ENCODE results near the gene EHD1.
"Not testable (repeated sequence)": the region's sequence is repeated elsewhere in the genome, so short reads cannot be mapped to it uniquely, and the experiment has no call there.

The EHD1 gene

DNA sequence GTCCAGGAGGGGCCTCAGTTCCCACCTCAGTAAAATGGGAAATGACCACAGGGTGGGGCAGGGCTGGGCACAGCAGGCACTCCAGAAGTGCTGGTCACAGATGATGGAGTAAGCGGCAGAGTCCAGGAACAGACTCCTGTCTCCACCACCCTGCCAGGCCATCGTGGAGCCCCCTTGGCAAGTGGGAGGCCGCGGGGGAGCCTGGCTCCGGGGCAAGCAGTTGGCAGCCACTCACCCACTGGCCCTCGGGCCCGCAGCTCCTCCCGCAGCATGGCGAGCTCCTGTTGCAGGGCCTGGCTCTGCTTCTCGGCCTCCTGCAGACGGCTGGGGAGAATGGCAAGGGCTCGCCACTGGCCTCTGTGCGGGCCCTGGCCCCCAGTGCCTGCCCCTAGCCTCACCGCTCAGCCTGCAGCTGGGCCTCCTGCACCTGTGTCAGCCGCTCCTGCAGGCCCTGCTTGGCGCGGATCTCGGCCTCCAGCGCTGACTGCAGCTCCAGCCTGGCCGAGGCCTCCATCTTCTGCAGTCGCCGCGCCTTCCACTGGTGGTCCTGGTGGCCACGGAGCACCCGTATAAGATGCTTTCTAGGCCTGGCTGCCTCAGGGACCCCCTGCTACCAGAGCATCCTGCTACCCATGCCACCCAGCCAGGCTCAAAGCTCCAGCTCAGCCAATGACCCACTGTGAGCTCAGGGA is 44.2 kb downstream of the EHD1 start:
- no peak for DNase-seq (ENCODE audit: insufficient read length, low spot score)
- FAIRE-seq = no peak

DNA sequence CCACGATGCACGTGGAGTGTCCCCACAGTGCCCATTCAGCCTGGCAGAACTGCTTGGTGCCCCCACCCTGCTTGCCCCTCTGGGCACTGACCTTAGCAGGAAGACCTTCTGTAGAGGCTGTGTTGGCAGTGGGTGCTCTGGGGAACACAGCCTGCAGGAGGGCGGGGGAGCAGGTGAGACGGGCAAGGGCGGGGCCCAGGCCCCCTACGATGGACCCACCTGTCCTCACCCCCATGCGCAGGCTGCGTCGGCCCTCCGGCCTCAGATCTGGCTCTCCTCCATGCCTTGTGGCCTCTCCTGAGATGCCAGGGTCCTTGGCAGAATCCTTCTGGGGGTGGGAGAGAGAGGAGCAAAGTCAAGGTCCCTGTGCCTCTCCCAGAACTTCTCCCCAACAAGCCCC is 44.9 kb downstream of the EHD1 start:
- FAIRE-seq = no peak
- no peak for DNase-seq (ENCODE audit: insufficient read length, low spot score)

DNA sequence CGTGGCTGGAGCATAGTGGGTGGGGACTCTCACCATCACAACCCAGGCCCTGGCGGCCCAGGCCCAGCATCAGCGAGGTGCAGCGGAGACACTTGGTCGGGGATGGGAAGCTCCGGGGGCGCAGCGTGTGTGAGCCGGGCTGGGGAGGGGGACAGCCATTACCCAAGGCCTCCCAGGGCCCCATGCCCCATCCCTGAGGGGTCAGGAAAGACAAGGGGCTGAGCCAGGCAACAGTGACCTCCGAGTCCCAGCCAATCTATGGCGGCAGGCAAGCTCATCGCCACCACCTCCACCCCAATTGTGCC is 45.3 kb downstream of the EHD1 start:
- no peak for DNase-seq (ENCODE audit: insufficient read length, low spot score)
- FAIRE-seq = no peak

DNA sequence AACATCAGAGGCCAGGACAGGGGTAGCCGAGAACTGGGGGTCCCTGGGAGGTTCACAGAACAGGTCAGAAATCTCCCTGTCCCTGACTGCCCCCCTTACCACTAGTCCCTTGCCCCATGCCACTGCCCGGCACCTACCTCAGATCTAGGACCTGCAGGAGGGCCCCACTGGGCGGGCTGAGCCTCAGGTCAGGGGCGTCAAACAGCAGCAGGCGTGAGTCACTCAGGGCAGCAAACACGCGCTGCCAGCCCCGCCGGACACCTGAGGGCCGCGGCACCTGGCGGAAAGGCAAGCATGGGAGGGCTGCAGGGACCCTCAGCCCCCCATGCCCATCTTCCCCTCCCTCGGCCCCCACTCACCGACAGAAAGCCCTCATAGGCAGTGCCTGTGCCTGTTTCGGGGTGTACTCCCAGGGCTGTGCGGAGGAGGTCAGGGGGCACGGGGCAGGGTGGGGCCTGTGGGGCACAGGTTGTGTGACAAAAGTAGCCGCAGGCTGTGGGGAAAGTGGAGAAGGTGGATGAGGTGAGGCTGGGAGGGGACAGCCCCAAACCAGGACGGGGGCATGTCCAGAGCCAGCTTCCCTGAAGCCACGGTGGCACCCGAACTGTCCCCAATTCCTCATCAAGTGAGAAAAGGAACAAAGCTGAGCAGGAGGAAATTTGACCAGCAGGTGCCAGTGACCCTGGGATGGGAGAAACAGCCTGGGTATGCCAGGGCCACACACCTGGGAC is 45.8 kb downstream of the EHD1 start:
- DNase-seq (ENCODE audit: insufficient read length, low spot score) = no peak
- FAIRE-seq = no peak

DNA sequence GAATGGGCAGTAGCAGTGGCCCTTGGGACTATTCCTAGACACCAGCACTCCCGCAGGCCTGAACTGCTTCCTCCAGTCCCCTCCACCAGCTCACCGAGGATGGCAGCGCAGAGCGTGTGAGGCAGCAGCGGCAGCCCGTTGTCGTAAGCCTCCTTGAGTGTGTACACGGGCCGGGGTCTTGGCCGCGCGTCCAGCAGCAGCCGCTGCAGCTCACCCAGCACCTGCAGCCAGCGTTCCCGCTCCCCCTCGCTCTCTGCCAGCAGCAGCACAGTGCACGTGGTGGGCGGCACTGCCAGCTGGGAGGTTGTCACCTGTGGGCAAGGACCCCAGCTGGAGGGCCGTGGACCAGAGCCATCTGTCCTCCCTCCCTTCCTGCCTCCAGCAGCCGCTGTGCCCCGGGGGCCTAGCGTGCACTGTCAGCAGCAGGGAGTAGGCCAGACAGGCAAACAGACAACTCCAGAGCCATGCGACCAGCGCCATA is 47.0 kb downstream of the EHD1 start:
- FAIRE-seq (no peak), DNase-seq (ENCODE audit: insufficient read length, low spot score) (no peak)

DNA sequence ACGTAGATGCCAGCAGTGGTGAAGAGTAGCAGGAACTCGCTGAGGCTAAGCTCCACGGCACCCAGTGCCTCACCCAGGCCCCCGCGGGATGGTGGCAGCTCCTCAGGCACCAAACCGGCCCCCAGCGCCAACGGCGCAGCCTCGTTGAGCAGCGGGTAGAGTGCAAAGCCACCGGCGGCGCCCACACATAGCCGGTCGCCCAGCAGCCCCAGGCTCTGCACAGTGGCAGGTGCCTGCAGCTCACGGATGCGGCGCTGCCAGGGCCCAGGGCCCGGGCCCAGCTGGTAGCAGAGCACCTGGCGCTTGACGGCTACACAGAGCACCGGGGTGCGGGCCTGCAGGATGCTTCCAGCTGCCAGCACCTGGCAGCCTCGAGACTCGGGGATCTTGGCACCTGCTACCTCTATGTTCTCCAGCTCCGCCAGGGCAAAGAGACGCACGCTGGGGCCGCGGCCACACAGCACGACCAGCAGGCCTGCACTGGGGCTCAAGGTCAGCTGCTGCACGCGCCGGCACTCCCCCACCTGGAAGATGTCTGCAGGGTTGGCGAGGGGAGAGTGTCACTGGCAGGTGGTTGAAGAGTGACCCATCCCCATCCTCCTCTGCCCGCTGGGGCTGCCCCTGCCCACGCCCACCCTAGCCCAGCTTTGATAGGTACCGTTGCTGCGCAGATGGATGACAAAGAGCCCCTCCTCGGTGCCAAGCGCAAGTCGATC is 48.7 kb downstream of the EHD1 start:
- no peak for DNase-seq (ENCODE audit: insufficient read length, low spot score)
- no peak for FAIRE-seq

DNA sequence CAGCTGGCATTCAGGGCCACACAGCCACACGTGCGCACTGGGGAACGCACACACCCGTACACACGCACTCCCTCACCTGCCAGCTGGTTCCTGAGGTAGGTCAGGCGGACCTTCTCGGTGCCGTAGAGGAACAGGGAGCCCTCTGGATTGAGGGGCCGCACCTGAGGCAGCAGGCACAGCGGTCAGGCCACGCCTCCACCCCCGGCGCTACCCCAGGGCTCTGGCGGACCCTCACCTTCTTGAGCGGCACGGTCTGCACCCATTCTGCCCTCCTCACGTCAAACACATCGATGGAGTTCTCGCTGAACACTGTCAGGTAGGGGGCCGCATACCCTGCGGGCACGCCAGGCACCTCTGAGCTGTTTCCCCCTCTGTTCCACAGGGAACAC is 51.0 kb downstream of the EHD1 start:
- no peak for FAIRE-seq

DNA sequence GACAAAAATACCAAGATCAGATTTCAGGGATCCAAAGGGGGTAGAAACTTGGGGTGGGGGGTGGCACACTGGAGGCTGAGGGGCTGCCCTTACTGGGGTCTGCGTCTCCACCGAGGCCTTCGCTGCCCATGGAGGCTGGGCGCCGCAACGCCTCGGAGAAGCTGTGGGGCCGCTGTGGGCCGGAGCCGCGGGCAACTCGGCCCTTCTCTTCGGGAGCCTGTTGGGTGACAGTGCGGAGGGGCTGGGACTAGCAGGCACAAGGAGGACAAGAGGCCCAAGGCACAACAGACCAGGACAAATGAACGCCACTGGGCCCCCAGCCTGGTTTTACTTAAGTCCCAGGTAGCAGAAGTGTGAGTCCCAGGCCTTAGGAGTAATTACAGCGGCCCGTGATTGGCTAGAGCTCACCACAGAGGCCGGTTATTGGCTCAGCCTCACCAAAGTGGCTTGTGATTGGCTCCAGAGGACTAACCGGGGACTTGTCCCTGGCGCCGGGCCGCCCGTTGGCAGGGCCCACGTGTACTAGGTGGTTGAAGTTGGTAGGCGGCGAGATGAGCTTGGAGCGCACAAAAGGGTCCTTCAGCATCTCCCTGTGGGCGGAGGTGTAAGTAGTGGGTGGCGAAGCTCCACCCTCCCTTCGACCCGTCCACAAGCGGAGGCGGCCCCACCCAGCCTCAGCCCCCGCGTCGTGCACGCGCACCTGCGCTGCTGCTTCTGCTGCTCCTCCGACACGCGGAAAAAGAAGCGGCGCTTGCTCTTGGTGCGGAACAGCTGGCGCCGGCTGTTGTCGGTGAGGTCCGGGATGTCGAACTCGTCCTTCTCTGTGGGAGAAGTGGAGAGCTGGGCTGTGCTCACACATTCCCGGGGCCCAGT is 51.6 kb downstream of the EHD1 start:
- FAIRE-seq (no peak), DNase-seq (ENCODE audit: insufficient read length, low spot score) (no peak)

More for the DNA sequence above, 51.0 kb downstream of the EHD1 start:
- DNase-seq (ENCODE audit: insufficient read length, low spot score) = no peak

DNA sequence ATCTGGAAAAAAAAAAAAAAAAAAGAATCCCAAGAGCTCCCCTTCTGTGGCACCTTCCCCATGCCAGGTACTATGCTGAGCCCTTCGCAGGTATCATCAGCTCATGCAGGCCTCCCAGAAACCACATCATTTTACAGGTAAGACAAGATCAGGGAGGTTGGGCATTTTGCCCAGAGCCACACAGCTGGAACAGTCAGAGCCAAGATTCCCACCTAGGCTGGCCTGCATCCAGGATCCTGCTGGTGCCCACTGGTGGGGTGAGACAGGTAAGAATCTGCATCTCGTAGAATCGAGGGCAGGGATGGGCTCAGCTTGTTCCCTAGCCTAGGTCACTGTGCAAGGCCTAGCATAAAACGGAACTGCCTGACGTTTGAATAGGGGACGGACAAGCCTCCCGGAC is 52.4 kb downstream of the EHD1 start:
- DNase-seq (ENCODE audit: insufficient read length, low spot score) = no peak
- FAIRE-seq = no peak

DNA sequence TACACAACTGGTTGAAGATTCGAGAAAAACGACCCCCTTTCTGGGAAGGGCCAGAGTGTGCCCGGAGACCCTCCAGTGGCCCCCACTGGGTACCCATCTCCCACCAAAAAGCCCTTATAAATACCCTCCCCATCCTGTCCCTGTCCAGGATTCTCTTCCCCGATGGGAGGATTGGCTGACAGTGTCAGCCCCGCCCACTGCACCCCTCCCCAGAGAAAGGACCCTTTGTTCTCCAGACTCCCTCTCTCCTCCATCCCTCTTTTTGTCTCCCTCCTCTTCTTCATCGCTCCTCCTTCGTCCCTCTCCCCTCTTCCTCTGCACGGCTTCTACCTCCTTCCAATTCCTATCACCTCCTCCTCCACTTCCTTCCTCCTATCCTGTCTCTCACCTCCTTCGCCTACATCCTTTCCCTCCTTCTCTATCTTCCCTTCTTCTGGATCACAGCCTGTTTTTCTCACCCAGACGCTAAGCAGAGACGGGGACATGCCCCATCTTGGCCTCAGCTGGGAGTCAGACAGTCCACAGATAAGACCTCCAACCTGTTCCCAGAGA is 54.8 kb downstream of the EHD1 start:
- FAIRE-seq (no peak), DNase-seq (ENCODE audit: insufficient read length, low spot score) (no peak)

DNA sequence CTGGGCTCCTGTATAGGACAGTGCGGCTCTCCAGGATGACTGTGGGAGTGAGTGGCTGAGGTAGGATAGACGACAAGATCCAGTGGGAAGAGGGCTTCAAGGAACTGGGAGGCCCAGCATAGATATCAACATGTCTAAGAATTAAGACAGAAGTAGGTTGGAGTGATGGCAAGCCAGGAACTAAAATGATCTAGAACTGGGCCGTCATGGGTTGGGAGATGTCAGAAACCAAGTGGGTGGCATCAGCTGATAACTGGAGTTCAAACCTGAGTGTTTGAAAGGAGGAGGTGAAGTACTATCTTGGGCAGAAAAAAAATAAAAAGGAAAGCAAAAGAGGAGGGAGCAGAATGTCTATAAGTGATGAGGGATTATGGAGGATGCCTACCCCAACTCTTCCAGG is 60.9 kb downstream of the EHD1 start:
- FAIRE-seq = no peak
- no peak for DNase-seq (ENCODE audit: insufficient read length, low spot score)

DNA sequence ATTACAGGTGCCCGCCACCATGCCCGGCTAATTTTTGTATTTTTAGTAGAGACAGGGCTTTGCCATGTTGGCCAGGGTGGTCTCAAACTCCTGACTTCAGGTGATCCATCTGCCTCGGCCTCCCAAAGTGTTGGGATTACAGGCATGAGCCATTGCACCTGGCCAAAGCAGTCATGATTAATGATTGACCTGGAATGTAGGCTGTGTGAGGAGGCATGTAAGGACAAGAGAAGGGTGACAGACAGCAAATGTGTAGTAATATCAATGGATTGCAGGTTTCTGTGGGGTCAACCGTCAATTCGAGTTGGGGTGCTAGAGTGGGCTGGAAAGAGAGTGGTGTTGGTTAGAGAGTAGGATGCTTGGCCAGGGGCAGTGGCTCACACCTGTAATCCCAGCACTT is 63.0 kb downstream of the EHD1 start:
- peak; percentile 39 for FAIRE-seq
- DNase-seq (ENCODE audit: insufficient read length, low spot score) = not testable (repeated sequence)

DNA sequence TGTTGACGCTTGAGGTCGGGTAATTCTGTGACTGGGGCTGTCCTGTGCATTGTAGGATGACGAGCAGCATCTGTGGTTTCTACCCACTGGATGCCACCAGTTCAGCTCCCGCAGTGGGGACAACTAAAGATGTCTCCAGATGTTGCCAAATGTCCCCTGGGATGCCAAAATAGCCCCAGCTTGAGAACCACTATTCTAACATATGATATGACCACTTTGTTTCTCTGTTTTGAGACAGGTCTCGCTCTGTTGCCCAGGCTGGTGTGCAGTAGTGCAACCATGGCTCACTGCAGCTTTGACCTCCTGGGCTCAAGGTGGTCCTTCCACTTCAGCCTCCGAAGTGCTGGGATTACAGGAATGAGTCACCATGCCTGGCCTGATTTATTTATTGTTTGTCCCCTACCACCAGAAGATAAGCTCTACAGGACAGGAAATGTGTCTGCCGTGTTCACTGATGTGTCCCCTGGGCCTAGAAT is 63.7 kb downstream of the EHD1 start:
- DNase-seq (ENCODE audit: insufficient read length, low spot score) (no peak), FAIRE-seq (peak; percentile 89)

DNA sequence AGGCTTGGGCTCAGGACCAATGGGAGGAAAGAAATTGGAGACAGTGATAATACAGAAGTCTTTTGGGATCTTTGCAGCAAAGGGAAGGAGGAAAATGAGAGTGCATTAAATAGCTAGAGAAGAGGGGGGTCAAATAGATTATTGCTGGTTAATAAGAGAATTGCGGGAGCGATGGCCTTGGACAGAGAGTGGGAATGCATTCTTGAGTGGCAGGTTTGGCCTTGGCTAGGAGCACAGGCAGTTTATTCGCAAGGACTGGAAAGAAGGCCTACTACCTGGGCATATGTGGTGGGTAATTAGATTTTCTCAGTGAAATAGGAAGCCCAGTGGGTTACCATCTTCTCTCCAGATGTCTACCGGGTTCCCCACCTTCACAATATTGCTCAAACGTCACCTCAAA is 64.6 kb downstream of the EHD1 start:
- DNase-seq (ENCODE audit: insufficient read length, low spot score) = no peak
- FAIRE-seq = no peak

DNA sequence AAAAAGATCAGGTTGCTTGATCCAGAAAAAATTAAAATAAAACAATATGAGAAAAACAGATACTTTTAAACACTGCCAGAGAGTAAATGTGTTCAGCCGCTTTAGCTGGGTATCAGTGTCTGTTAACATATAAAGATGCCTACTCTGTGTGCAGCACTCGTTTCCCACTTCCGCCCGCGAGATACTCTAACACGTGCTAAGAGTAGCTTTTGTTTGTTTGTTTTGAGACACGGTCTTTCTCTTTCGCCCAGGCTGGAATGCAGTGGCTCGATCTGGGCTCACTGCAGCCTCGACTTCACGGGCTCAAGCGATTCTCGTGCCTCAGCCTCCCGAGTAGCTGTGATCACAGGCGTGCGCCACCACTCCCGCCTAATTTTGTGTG is 67.5 kb downstream of the EHD1 start:
- FAIRE-seq = no peak
- no peak for DNase-seq (ENCODE audit: insufficient read length, low spot score)

DNA sequence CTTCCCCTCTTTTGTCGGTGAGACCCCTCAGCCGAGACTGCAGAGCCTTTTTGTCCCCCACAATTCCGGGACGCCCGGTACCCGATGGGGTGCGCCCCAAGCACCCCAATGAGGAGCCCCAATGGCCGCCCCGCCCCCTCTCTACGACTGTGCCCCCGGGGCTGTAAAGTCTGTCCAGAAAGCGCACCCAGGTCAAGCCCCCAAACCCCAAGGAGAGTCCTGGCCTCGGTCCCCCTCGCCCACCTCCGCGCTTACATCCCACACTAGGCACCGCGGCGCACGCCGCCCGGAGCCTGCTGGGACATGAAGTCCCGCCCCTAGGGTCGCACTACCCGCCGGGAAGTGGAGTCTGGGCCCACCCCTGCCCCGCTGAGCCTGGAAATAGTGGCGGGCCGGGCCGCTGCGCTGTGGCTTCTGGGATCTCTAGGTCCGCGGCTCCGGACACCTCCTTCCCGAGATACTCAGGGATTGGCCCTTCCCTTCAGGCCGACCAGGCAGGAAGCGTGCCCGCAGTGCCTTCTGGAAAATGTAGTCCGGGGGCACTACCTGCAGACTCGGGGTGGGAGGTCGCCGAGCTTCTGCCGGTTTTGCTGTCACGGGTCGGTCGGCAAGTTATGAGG is 68.0 kb downstream of the EHD1 start, which contains the start of gene MEN1:
MEN1 (minus strand) TSS at position 281 of the 620 bp plus-strand sequence. CDS start 442 bp downstream, outside the sequence.
- FAIRE-seq (peak; percentile 94), DNase-seq (ENCODE audit: insufficient read length, low spot score) (peak; percentile 92)

DNA sequence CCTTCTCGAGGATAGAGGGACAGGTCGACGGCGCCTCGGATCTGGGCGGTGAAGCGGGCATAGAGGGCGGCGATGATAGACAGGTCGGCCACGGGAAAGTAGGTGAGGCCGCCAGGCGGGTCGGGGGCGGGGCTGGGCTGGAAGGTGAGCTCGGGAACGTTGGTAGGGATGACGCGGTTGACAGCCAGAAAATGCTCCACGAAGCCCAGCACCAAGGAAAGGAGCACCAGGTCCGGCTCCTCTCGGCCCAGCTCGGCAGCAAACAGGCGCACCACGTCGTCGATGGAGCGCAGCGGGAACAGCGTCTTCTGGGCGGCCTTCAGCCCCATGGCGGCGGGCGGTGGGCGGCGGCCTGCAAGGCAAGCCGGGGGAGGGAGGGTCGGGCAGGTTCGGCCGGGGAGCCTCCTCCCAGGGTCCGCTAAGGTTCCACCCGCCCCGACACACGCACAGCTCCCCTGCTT is 68.6 kb downstream of the EHD1 start:
- FAIRE-seq = no peak
- DNase-seq (ENCODE audit: insufficient read length, low spot score) = no peak

DNA sequence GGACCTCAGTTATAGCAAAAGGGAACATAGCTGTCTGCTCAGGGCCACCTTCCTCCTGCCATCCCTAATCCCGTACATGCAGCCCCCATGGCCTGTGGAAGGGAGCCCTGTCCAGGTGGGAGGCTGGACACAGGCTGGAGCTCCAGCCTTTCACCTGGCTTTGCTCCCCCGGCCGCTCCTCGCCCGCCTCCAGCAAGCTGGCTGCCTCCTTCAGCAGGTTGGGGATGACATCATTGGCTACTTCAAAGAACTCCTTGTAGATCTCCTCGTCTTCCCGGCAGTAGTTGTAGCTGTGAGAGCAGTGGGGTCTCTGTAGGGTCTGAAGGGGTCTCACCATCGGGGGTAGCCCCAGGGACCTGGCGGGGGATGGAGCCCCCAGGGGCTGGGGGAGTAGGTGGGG is 72.9 kb downstream of the EHD1 start:
- DNase-seq (ENCODE audit: insufficient read length, low spot score) (no peak), FAIRE-seq (no peak)

DNA sequence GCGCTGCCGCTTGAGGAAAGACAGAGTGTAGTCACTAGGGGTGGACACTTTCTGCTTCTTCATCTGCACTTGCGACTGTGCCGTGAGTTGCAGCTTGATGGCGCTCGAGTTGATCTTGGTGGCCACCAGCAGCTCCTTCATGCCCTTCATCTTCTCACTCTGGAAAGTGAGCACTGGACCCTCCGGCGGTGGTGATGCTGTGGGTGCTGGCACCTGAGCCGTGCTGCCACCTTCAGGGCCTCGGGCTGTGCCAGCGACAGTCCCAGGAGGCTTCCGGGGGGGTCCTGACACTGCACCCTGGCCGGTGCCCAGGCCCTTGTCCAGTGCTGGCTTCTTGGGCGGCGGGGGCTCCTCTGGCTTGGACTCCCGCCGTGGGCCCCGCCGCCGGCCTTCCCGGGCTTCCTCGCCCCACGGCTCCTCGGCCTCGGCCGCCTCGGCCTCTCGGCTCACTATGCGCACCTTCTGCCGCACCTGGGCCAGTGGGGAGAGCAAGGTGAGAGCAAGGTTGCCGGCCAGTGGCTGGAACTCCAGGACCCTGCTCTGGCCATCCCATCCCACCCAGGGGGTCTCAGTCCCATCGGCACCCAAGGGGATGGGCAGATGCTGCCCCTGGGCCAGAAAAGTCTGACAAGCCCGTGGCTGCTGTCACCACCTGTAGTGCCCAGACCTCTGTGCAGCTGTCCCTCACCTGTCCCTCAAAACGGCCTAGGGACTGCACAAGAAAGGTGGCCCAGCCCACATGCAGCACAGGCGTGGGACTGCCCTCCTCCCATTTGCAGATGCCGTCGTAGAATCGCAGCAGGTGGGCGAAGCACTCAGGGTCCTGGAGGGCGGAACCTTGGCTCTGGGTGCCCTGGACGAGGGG is 73.8 kb downstream of the EHD1 start:
- FAIRE-seq = no peak
- no peak for DNase-seq (ENCODE audit: insufficient read length, low spot score)
